Neural cell (in vitro differentiated cells): ENCODE data around the gene RBFOX2. TPM values are rescaled to one million over a fixed set of nuclear protein-coding genes. Genes with fewer than 3 reads are reported as not detected.

Experiments used
- H2AFZ ChIP-seq: fragments of 200-600, 300-800 bp; sonication (generic), shearing (Covaris generic); 2 replicates; pipeline ENCODE4 v1.6.0; 2014; ENCODE audit warnings: low read depth, mild to moderate bottlenecking, antibody characterized with exemption, low read length, moderate library complexity
- H3F3A ChIP-seq: fragments of 200-600 bp; shearing (Covaris generic); 2 replicates; pipeline ENCODE4 v1.6.1; 2016; ENCODE audit warnings: mild to moderate bottlenecking, moderate library complexity, mixed read lengths, antibody characterized with exemption, low read length; ENCODE audit not compliant: insufficient read depth, poor library complexity, severe bottlenecking
- H3K27ac ChIP-seq: fragments of 200-600, 300-800 bp; sonication (generic), shearing (Covaris generic); 2 replicates; pipeline ENCODE4 v1.5.1; 2014; ENCODE audit warnings: mild to moderate bottlenecking, low read length, moderate library complexity
- H3K27me3 ChIP-seq: fragments of 300-800, 200-600 bp; sonication (generic), shearing (Covaris generic); 2 replicates; pipeline ENCODE4 v1.6.0; 2014; ENCODE audit warnings: mild to moderate bottlenecking, low read depth, low read length, moderate library complexity; ENCODE audit not compliant: insufficient read depth
- H3K36me3 ChIP-seq: fragments of 300-800, 200-600 bp; sonication (generic), shearing (Covaris generic); 2 replicates; pipeline ENCODE4 v1.5.1; 2014; ENCODE audit warnings: mild to moderate bottlenecking, antibody characterized with exemption, low read length, moderate library complexity; ENCODE audit not compliant: insufficient read depth
- H3K4me2 ChIP-seq: fragments of 300-800, 200-600 bp; sonication (generic), shearing (Covaris generic); 2 replicates; pipeline ENCODE4 v1.6.0; 2014; ENCODE audit warnings: mild to moderate bottlenecking, low read length
- H3K4me3 ChIP-seq: fragments of 300-800, 200-600 bp; sonication (generic), shearing (Covaris generic); 2 replicates; pipeline ENCODE4 v1.5.1; 2014; ENCODE audit warnings: mild to moderate bottlenecking, low read length, moderate library complexity
- H3K79me2 ChIP-seq: fragments of 200-600 bp; shearing (Covaris generic); replicated peaks from 2 replicates; pipeline ENCODE4 v1.6.0; 2014; ENCODE audit warnings: mild to moderate bottlenecking, low read length, moderate library complexity; ENCODE audit not compliant: insufficient read depth
- H3K9ac ChIP-seq: fragments of 300-800, 200-600 bp; sonication (generic), shearing (Covaris generic); 2 replicates; pipeline ENCODE4 v1.6.1; 2016; ENCODE audit warnings: mild to moderate bottlenecking, low read length, mixed read lengths
- H3K9me2 ChIP-seq: fragments of 200-600 bp; shearing (Covaris generic); 2 replicates; pipeline ENCODE4 v1.6.1; 2016; ENCODE audit warnings: mild to moderate bottlenecking, low read length, mixed read lengths; ENCODE audit not compliant: insufficient read depth
- H3K9me3 ChIP-seq: fragments of 200-600, 300-800 bp; sonication (generic), shearing (Covaris generic); 2 replicates; pipeline ENCODE4 v1.6.1; 2016; ENCODE audit warnings: mild to moderate bottlenecking, mixed run types, low read length, moderate library complexity, mixed read lengths
- H4K20me1 ChIP-seq: fragments of 200-600 bp; shearing (Covaris generic); 2 replicates; pipeline ENCODE4 v1.6.1; 2016; ENCODE audit warnings: mild to moderate bottlenecking, mixed run types; ENCODE audit not compliant: insufficient read depth
- CTCF ChIP-seq: fragments of 450-650 bp; IDR thresholded peaks from 2 replicates; pipeline ENCODE4 v1.5.1; 2014; ENCODE audit warnings: antibody characterized with exemption, mild to moderate bottlenecking, moderate library complexity; ENCODE audit not compliant: poor library complexity, severe bottlenecking
- EP300 ChIP-seq: fragments of 450-650 bp; conservative IDR thresholded peaks from 2 replicates; pipeline ENCODE4 v1.6.1; 2014; ENCODE audit warnings: antibody characterized with exemption, mild to moderate bottlenecking, moderate library complexity; ENCODE audit not compliant: poor library complexity, severe bottlenecking
- EZH2 ChIP-seq: fragments of 200-600, 300-800 bp; shearing (Covaris generic), sonication (generic); IDR thresholded peaks from 2 replicates; pipeline ENCODE4 v1.6.1; 2014; ENCODE audit warnings: antibody characterized with exemption, low read length, borderline replicate concordance, mild to moderate bottlenecking; ENCODE audit not compliant: insufficient read depth, poor library complexity, severe bottlenecking
- MXI1 ChIP-seq: fragments of 450-650 bp; conservative IDR thresholded peaks from 2 replicates; pipeline ENCODE4 v1.6.1; 2014; ENCODE audit warnings: antibody characterized with exemption, mild to moderate bottlenecking; ENCODE audit not compliant: poor library complexity, severe bottlenecking
- POLR2AphosphoS5 ChIP-seq: IDR thresholded peaks from 2 replicates; pipeline ENCODE4 v1.6.1; 2012
- RAD21 ChIP-seq: fragments of 450-650 bp; conservative IDR thresholded peaks from 2 replicates; pipeline ENCODE4 v1.6.1; 2014; ENCODE audit warnings: antibody characterized with exemption, mild to moderate bottlenecking, moderate library complexity
- SMC3 ChIP-seq: fragments of 450-650 bp; conservative IDR thresholded peaks from 2 replicates; pipeline ENCODE4 v1.6.1; 2014; ENCODE audit warnings: antibody characterized with exemption, mild to moderate bottlenecking, moderate library complexity; ENCODE audit not compliant: poor library complexity
- TAF1 ChIP-seq: IDR thresholded peaks from 2 replicates; pipeline ENCODE4 v1.6.1; 2012; ENCODE audit warnings: low read depth
- polyA plus RNA-seq: library from polyadenylated mRNA; depleted of rRNA; stranded (reverse); fragments of >200 nt; gene quantifications from 2 replicates; pipeline ENCODE4 v1.2.3, GENCODE V29; 2014
- TF ChIP-seq, protein P1 (sequence below): IDR thresholded peaks from 2 replicates; pipeline ENCODE4 v1.6.1; 2012; ENCODE audit warnings: borderline replicate concordance

Gene RBFOX2
- polyA plus RNA-seq, 1 donor from 2014 or later: 529 TPM

DNA sequence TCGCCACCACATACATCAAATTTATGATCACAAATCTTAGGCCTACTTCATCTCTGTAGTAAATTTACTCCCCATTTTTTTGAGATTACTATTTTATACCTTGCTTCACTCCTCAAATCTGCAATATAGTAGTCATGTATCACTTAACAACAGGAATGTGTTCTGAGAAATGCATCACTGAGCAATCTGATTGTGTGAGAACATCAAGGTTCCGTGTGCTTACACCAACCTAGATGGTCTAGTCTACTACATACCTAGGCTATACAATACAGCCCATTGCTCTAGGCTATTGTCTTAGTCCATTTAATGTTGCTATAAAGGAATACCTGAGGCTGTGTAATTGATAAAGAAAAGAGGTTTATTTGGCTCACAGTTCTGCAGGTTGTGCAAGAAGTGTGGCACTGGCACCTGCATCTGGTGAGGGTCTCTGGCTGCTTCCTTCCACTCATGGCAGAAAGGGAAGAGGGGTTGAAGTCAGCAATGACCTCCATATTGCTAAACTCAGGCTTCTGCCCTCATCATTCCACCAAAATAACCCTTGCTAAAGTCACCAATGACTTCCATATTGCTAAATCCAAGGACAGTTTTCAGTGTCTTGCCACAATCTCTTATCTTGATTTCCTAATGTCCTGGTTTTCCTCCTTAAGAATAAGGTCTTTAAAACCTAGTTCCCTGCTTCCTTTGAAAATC is 140.3 kb downstream of the RBFOX2 start:
- no peak overlapping the region for H3K4me3 ChIP-seq

GRCh38 chr22:35887296-35887875 is 141.2 kb downstream of the RBFOX2 start:
- Histone ChIP-seq H3K4me3 (no peak overlapping the region), H3K27ac (no peak overlapping the region), H3K9me2 (no peaks in the 10 kb centered on the region), H3K79me2 (peaks cover 26% of the 10 kb centered on the region), H3F3A (no peaks in the 10 kb centered on the region), H3K4me2 (no peak overlapping the region), H3K9me3 (no peaks in the 10 kb centered on the region), H3K9ac (no peak overlapping the region), H2AFZ (no peak overlapping the region), H3K36me3 (no peaks in the 10 kb centered on the region), H4K20me1 (no peaks in the 10 kb centered on the region), H3K27me3 (no peaks in the 10 kb centered on the region)
- TF ChIP-seq POLR2AphosphoS5 (no peak), TAF1 (no peak), EZH2 (no peak), RAD21 (no peak), MXI1 (no peak), CTCF (no peak)

More for the DNA sequence above, 140.3 kb downstream of the RBFOX2 start:
- Histone ChIP-seq H3K27ac (no peak overlapping the region), H3K79me2 (peaks cover 26% of the 10 kb centered on the region), H4K20me1 (no peaks in the 10 kb centered on the region), H3K27me3 (no peaks in the 10 kb centered on the region), H2AFZ (no peak overlapping the region), H3F3A (no peaks in the 10 kb centered on the region), H3K4me2 (no peak overlapping the region), H3K9me2 (no peaks in the 10 kb centered on the region), H3K9ac (no peak overlapping the region), H3K9me3 (no peaks in the 10 kb centered on the region), H3K36me3 (no peaks in the 10 kb centered on the region)
- TF ChIP-seq SMC3 (no peak), RAD21 (no peak)
- TF ChIP-seq, protein P1, sequence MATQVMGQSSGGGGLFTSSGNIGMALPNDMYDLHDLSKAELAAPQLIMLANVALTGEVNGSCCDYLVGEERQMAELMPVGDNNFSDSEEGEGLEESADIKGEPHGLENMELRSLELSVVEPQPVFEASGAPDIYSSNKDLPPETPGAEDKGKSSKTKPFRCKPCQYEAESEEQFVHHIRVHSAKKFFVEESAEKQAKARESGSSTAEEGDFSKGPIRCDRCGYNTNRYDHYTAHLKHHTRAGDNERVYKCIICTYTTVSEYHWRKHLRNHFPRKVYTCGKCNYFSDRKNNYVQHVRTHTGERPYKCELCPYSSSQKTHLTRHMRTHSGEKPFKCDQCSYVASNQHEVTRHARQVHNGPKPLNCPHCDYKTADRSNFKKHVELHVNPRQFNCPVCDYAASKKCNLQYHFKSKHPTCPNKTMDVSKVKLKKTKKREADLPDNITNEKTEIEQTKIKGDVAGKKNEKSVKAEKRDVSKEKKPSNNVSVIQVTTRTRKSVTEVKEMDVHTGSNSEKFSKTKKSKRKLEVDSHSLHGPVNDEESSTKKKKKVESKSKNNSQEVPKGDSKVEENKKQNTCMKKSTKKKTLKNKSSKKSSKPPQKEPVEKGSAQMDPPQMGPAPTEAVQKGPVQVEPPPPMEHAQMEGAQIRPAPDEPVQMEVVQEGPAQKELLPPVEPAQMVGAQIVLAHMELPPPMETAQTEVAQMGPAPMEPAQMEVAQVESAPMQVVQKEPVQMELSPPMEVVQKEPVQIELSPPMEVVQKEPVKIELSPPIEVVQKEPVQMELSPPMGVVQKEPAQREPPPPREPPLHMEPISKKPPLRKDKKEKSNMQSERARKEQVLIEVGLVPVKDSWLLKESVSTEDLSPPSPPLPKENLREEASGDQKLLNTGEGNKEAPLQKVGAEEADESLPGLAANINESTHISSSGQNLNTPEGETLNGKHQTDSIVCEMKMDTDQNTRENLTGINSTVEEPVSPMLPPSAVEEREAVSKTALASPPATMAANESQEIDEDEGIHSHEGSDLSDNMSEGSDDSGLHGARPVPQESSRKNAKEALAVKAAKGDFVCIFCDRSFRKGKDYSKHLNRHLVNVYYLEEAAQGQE: no peak

- Histone ChIP-seq H4K20me1 (no peaks in the 10 kb centered on the region), H3K36me3 (no peaks in the 10 kb centered on the region), H2AFZ (no peak overlapping the region), H3K27ac (no peak overlapping the region), H3K9ac (no peak overlapping the region), H3K9me2 (no peaks in the 10 kb centered on the region), H3F3A (no peaks in the 10 kb centered on the region), H3K4me3 (no peak overlapping the region), H3K27me3 (no peaks in the 10 kb centered on the region), H3K4me2 (no peak overlapping the region), H3K79me2 (peaks cover 21% of the 10 kb centered on the region), H3K9me3 (no peaks in the 10 kb centered on the region)
- TF ChIP-seq TAF1 (no peak), CTCF (no peak), RAD21 (no peak), MXI1 (no peak), EP300 (no peak), EZH2 (no peak), SMC3 (no peak), POLR2AphosphoS5 (no peak)
- TF ChIP-seq, protein P1: no peak
These were observed 142.3 kb downstream of the RBFOX2 start for GRCh38 chr22:35886309-35886708.
